ENCODE measurements around the gene IL1RAPL1.
"Not testable (repeated sequence)": the region's sequence is repeated elsewhere in the genome, so short reads cannot be mapped to it uniquely, and the experiment has no call there.

The IL1RAPL1 gene

DNA sequence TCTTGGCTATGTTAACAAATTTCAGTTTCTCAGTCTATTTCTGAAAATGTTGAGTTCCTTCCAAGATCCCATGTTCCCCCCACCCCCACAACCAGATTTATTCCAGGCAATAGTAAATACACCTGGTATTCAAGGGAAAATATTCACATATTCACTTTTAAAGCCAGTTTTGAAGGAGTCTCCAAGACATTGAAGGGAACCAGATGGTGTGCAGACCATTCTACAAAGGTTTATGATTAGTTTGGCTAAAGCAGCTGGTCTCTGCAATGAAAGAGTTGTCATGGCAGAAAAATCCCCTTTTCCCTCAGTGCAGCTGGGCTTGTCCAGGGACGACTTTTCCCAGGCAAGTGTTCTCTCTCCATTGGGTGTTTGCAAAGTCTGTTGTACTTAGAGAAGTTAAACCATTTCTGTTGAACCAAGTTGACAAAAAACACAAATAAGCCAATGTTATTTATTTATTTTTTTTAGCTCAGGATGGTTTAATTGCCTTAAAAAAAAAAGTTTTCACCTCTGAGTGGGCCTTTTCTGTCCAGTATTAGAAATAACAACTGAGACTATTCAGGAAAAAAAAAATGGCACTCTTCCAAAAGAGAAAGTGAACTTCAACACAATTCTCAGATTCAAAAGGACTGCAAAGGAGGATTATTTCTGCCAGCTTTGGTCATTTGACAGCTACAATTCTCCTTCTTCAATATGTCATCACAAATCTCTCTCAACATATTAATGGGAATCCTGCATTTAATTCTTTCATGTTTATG lies 410.6 kb downstream of the IL1RAPL1 start:
- no peak for DNase-seq

DNA sequence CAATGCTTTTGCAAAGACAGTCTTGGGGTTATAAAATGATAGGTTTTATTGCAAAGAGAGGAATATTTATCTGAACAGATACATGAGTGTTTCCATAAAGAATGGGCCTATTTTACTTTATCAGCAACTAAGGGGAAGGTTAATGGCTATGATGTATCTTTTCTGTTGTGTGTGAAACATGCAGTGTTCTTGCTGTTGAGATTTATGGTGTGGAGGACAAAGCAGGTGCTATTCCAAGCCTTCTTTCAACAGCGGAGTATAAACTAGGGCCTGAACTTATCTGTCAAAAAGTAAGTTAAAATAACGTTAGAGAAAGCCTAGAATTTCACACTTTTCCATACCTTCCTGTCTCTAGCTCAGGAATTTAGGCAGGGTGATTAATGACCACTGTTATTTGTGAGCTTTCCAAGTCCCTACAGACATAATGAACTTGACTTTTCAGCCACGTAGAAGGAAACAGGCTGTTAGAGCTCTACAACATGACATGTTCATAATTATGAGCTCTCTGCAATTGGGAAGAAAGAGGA lies 411.4 kb downstream of the IL1RAPL1 start:
- no peak for DNase-seq

DNA sequence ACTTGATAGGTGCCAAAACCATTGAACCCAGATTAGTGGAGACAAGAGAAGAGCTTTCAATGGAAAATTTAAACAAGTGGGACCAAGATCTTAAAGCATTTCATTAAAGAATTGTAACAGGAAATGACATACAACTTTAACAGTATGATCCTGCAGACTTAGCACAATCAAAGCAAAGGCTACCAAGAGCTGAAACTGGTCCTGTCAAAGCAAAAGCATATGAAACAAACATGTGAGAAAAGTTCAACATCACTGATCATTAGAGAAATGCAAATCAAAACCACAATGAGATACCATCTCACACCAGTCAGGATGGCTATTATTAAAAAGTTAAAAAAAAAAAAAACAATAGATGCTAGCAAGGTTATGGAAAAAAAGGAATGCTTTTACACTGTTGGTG lies 425.6 kb downstream of the IL1RAPL1 start:
- DNase-seq = no peak

DNA sequence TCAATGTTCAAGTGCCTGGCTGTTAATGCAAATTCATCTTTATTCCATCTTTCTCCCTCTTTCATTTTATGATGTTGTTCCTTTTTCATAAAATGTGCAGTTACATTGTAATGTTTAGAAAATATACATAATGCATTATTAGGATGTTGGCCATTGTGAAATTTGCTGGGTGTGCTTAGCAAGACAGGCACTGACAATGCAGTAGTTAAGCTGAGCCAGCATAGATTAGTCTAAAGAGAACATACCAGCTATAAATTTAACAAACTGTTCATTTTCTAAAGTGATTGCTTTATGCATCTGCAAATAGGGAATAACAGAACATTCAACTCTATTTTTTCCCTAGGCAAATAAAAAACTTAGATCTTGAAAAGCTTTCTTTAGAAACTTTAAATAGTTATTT lies 436.0 kb downstream of the IL1RAPL1 start:
- DNase-seq = no peak

DNA sequence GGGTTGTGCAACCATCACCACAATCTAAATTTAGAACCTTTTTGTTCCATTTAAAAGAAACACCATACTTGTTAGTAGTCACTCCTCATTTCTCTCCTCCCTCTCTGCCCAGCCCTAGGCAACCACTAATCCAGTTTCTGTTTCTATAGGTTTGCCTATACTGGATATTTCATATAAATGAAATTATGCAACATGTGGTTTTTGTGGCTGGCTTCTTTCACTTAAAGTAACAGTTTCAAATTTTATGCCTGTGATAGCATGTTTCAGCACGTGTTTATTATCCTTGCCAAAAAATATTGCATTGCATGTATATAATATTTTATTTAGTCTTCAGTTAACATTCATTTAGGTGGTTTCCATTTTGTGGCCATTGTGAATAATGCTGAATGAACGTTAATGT lies 437.6 kb downstream of the IL1RAPL1 start:
- DNase-seq = no peak

DNA sequence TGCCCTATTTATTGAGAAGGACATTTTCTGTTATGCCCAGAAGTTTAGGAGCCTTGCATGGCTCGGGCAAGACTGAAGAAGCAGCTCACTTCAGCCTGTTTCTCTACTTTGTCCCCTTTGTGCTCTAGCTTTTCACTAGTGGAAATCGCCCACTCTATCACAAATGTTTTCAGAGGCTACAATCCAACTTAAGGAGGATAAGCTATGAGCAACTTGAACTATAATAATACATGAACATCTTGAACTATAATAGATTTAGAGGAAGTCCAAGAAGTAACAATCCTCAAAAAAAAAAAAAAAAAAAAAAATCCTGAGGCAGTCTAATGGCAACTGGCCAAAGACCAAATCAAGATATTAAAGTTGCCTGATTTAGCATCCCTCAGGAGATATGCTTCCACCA lies 452.3 kb downstream of the IL1RAPL1 start:
- DNase-seq = no peak

DNA sequence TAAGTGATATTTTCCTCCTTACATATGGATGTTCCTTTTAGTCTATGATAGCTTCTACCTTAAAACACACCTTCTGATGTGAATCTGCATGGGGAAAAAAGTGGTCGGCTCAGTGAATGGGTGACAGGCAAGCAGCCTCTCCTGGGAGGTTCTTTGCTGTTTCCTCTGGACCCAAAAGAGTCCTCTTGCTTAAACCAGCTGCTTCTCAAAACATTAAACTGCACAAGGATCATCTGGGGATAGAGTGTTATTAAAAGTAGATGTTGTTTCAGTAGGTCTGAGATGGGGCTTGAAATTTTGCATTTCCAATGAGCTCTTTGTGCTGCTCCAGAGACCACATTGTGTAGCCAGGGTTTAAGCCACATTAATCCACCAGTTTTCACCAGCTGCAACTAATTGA lies 452.9 kb downstream of the IL1RAPL1 start:
- no peak for DNase-seq

DNA sequence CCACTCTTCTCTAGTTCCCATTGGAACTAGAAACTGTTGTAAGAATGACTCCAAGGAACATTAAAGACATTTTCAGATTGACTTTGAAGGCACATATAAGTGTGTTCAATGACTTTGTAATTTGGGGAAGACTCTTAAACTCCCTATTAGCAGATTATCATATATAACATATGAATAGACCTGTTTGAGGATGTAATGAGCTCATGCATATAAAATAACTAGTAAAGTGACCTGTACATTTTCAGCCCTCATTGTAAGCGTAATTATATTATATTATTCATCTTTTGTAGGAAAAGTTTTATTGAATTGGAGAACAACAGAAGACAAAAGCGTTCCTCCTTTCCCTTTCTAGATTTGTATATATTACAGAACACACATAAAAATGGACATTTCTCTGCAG lies 455.1 kb downstream of the IL1RAPL1 start:
- DNase-seq = no peak

DNA sequence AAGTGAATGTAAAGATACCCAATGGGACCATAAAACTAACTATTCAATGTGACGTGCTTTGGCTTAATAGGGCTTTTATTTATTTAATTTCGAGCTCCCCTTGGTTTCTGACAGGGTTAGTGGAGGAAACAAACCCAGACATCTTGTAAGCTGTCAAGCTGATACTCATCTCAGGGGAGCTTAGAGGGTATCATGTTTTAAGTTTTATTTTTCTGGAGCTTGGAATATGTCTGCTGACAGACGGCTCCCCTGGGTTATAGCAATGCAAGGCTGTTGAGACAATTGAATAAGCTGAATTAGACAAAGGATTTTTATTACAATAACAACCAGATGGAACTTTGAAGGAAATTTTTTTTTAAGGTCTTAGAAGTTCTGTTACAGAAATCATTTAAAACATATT lies 456.5 kb downstream of the IL1RAPL1 start:
- DNase-seq = no peak

DNA sequence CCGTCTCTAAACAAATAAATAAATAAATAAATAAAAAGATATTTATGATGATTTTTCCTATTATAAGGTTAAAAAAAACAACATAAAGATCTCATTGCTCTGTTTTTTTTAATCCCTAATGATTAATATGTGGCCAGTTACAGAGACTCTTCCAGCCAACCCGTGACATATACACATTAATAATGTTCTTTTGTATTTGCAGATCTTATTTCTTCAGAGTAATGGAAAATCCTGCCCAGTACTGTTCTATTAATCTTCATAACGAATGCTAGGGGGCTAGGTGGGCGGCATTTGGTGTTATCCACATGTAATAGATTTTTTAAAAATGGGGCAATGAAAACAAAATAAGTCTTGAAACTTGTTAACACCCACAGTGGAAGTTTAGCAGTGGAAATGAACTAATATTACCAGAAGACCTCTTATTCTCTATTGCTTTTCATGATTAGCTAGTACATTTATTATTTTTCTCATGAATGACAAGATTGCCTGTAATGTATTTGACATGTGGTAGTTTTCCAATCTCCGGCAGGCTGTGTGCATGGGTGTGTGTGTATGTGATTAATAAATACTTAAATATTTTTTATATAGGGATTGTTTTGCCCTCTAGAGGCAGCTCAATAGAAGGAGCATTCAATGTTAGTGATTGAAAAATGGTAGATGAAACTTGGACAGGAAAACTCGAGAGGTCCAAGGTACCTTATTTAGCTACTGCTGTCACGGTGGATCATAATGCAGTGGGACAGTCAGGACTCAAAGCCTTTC lies 457.4 kb downstream of the IL1RAPL1 start:
- no peak for DNase-seq

DNA sequence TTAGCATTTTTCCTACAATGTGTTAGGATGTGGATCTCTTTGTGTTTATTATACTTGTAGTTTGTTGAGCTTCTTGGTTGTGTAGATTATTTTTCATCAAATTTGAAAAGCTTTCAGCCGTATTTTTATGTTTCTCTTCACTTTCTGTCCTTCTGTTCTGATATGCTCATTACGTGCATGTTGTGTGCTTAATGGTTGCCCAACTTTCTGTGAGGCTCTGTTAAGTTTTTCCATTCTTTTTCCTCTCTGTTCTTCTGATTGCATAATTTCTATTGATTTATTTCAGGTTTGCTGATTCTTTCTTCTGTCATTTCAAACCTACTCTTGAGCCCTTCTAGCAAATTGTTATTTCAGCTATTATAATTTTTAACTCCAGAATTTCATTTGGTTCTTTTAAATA lies 478.2 kb downstream of the IL1RAPL1 start:
- no peak for DNase-seq

DNA sequence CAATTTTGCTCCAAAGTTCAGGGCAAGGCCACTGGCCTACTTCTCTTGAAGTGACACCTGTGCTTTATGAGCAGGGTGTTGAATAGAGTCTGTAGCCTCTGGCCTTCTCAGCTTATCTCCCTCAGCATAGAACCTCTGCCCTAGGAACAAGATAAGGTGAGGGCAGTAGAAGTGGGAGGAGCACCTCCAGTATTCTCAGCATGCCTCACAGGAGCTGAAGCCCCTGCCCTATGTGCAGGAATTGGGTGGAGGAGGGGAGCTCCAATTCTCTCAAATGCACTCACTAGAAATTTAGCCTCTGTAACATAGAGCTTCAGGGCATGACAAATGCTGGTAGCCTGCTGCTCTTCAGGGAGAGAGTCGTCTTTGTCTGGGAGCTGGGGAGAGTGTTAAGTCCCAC lies 479.3 kb downstream of the IL1RAPL1 start:
- no peak for DNase-seq

DNA sequence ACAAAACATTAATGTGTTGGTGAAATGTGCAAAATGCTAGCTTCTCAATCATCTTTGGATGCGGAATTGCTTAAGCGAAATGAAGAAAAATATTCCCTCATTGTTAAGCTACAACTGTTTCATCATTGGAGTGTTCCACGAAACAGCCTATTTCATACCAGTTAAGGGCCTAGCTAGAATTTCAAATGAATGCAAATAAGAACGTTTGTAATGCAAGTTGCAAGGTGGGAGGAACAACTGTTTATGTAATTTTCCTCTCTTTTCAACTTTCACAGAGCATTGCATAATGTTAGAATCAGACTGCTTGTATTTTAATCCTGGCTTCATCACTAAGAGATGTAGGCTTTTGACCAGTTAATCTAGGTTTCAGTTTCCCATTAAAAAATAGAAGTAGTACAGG lies 480.1 kb downstream of the IL1RAPL1 start:
- DNase-seq = no peak

DNA sequence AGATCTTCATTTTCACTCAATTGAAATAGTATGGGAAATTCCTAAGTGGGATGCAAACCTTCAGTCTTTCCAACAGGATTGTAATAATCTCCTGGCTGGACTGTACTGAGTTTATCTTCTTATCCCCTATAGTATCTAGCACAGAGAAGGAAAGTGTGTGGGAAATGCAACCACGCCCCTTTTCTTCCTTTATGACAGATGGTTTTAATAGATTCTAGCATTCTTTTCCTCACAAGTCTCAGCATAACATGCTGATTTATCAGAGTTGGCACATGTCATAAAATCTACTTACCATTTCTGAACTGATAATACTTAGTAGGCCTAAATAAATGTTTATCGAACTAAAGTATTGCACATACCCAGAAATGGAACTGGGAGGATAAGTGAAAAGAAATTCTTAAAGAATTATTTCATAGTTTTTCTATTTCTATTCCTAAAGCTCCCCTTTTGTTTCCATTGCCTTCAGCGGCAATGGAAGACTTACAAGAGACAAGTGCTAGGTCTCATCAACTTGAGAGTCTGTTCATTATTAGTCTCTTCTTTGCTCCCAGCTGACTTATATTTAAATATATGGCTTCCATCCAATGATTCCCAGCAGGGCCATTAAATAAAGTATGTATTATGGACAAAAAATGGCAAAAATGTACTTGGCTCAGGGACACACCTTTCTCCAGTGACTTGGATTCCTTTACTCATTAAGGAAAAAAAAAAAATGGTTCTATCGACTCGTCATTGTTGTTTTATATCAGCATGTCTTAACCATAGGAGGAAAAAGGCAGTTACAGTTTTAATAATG lies 484.5 kb downstream of the IL1RAPL1 start:
- DNase-seq = no peak

DNA sequence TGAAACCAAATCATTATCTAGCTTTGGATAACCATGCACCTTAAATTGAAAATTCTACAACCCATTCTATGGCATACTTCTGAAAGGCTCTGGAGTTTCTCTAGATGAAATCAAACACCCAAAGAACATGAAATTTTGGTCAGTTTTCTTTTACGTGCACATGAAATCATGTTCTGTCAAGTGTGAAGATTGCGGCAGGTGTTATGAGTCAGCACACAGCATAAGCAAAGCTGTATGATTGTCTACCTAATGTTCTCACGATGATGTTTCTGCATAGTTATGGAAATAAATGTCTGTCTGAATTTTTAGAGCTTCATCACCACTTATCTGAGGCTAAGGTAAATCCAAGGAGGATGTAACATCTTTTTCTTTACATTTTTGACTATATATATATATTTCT lies 495.3 kb downstream of the IL1RAPL1 start:
- DNase-seq = no peak

DNA sequence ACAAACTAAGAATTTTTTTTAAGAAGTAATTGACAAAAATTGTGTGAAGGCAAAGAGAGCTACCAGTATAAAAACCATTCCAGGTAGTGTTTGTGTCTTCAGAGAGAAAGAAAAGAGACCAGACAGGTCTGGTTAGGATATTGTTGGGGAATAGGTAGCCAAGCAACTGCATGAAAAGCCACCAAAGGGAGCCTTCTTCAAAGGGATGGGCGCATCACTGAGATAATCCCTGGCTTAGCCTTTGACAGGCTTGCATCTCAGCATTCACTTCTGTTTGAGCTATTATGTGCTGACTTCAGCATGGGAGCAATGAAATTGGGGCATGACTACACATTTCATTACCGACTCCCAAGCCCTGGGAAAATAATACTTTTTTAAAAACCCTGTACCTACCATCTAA lies 496.6 kb downstream of the IL1RAPL1 start:
- no peak for DNase-seq

DNA sequence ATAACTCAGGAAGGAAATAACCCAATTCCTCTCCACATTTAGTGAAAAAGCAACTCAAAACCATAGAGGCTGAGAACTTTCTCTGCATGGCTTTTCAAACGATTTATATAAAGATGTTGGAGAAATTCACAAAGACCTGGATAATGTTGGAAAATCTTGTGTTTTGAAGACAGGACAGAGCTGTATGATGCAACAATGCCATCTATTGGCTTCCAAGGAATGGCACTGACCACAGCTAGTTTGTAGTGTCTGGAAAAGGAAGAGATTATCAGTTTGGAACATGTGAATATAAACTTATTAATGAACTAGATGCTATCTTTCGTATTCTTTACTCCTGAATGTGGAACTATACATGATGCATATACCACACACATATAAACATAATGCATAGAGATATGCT lies 503.6 kb downstream of the IL1RAPL1 start:
- no peak for DNase-seq

DNA sequence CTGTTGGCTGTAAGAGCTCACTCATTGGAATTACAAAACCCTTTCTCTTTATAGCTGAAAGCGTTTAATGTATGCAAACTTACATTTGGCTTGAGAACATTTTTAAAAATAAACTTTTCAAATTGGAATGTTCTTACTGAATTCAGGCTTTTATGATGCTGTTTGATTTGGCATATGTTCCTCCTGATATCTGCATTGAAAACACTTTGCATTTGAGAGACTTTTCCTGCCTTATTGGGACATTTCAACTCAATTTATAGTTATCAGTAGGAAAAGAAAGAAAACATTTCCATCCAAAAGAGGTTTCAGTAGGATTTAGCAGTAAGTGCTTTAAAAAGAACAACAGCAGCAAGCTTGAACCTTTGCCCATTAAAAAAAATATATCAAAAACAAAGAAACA lies 520.0 kb downstream of the IL1RAPL1 start:
- DNase-seq = no peak

DNA sequence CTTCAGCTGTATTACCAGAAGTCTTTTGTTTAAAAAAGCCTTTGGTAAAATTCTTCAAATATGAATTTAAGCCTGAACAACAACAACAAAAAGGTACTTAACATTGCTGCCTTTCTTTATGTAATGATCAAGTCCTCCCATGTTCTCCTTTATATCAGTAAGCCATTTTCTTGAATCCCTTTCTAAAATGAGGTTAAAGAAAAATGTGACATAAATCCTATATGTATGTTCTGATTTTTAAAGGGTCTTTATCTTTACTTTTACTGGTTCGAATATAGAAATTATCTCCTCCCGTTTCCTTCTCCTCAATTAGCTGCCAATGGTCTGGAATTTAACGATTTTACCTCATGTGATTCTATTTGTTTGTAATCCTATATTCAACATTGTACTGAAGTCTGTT lies 522.8 kb downstream of the IL1RAPL1 start:
- no peak for DNase-seq

DNA sequence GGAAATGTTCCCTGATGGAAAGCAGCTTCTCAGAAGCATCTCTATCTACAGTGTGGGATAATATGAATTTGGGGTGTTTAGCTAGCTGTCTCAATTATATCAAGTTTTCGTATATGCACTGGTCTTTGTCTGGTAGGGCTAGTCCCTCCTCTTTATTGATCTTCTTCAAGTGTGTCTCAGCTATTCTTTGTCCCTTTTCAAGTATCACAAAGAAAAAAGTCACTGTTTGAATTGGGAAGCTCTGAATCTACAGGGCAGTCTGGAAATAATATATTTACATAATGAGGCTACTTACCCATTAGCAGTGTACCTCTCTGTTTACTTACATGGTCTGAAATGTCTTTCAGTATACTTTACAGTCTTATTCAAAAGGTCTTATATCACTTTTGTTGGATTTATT lies 526.0 kb downstream of the IL1RAPL1 start:
- no peak for DNase-seq

DNA sequence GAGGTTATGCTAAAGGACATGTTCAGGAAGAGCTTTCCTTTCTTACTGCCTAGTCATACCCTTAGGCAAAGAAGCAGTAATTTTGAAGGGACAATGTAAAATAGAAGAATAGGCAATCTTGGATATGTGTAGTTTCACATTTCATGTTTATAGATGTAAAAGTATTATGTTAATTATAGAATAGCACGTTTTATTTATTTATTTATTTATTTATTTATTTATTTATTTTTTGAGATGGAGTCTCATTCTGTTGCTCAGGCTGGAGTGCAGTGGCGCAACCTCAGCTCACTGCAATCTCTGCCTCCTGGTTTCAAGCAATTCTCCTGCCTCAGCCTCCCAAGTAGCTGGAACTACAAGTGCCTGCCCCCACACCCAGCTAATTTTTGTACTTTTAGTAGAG lies 535.6 kb downstream of the IL1RAPL1 start:
- not testable (repeated sequence) for DNase-seq

DNA sequence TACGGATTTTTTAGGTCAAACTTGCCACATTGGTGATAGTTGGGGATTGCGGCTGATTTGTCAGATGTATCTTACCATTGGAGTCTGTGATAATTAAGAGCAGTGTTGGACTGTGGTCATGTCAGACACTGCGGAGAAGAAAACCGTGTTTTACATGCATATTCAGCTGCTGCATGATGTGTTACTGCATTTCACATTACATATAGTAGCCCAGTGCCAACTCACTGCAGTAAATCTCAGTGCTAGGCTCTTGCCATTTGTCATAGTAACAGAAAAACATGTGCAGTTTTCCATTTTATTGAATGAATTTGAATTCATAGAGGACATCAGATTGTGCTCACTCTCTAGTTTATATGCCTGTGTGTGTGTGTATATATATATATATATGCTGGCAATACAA lies 543.7 kb downstream of the IL1RAPL1 start:
- DNase-seq = no peak

DNA sequence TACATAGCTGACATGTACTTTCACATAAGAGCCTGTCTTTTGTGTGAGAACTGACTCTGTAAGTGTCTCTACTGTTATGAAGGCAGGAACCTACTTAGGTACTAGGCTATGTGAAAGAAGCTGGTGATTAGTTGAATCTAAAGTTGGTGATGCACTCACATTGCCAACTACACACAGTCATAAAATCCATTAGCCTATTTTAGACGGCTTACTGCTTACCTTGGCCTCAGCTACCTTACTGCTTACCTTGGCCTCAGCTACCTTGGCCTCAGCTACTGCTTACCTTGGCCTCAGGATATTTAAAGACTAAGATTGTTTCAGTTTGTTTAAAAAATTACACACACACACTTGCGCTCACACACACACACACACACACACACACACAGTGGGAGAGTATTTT lies 549.7 kb downstream of the IL1RAPL1 start:
- no peak for DNase-seq

DNA sequence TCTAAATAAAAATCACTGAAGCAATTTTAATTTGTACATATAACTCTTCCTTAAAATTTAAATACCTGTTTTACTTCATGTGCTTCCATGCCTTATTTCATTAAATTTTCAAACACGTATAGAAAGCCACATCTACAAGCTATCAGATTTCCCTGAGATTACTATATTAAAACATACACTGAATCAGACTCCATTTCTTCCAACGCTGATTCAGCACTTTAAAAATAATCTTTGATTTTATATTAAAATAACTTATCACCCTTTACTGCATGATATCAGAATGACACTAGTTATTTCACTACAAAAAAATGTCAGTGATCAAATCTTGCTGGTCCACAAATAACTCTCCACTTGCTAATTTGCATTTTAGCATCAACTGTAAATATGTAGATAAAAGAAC lies 550.8 kb downstream of the IL1RAPL1 start:
- DNase-seq = no peak

Measured in stimulated activated CD4-positive, alpha-beta T cell treated with anti-CD3 and anti-CD28 coated beads, Interleukin-15, amount 100 ng/mL, for 24 hours (primary cell).